Testis (tissue), 5 donors: ENCODE results near the gene ACO1. TPM values are rescaled to one million over a fixed set of nuclear protein-coding genes. Genes with fewer than 3 reads are reported as not detected.

Experiments used
- DNase-seq: peaks from one replicate; pipeline ENCODE4 v3.0.0-alpha.2; 2019
- H3K27ac ChIP-seq, 2 donors: fragments of 200-600 bp; sonication (generic); one replicate each; pipeline ENCODE4 v1.5.1; 2019
- H3K27me3 ChIP-seq: fragments of 200-600 bp; sonication (generic); one replicate; pipeline ENCODE4 v1.5.1; 2019
- H3K36me3 ChIP-seq: fragments of 200-600 bp; sonication (generic); one replicate; pipeline ENCODE4 v1.5.1; 2017; ENCODE audit warnings: low read depth; ENCODE audit errors: missing control alignments
- H3K4me1 ChIP-seq: fragments of 200-600 bp; sonication (generic); one replicate; pipeline ENCODE4 v1.5.1; 2019
- H3K4me3 ChIP-seq, 2 donors: fragments of 200-600 bp; sonication (generic); one replicate each; pipeline ENCODE4 v1.5.1; 2017 to 2019
- H3K9me3 ChIP-seq: fragments of 200-600 bp; sonication (generic); one replicate; pipeline ENCODE4 v1.5.1; 2017
- POLR2A ChIP-seq: fragments of 450-650 bp; IDR thresholded peaks from one replicate; pipeline ENCODE4 v1.6.1; 2017; ENCODE audit warnings: antibody characterized with exemption, mild to moderate bottlenecking, moderate library complexity
- WGBS, 2 donors: methylation state at CpG; one replicate each; pipeline ENCODE4 v1.1.5; 2018; 5-methylcytosine and 5-hydroxymethylcytosine counted together
- intact Hi-C: fragments of 100-400 bp; cut with DNase I; formaldehyde crosslinking; loops from one replicate; pipeline ENCODE4 v1.15.1; 2023; ENCODE audit warnings: low total_unique reads
- long read RNA-seq, 2 donors: transcript quantifications; one replicate each; lab custom pipeline, GENCODE V29; 2026
- polyA plus RNA-seq: library from polyadenylated mRNA; stranded (reverse); fragments of 350-450 nt; fragmentation: Illumina TruSeq; extraction: RNeasy Lipid Tissue Mini Kit (QIAGEN cat#74804); gene quantifications from one replicate; pipeline ENCODE4 v1.2.3, GENCODE V29; 2014; ENCODE audit warnings: low read depth, low replicate concordance; ENCODE audit not compliant: insufficient read depth
- total RNA-seq, 2 donors: library from RNA; depleted of rRNA; stranded (reverse); fragments of >200 nt; gene quantifications; one replicate each; pipeline ENCODE4 v1.2.3, GENCODE V29; 2016
- TF ChIP-seq, protein P1 (sequence below), 3 experiments: fragments of 450-650 bp in 2 of 3; fragments of 200-600 bp in 1 of 3; sonication (generic) in 1 of 3; IDR thresholded peaks; one replicate each; pipeline ENCODE4 v1.5.1; 2016 to 2019; ENCODE audit warnings: antibody characterized with exemption in 3 of 3, mild to moderate bottlenecking in 2 of 3, moderate library complexity in 1 of 3

Gene ACO1
- total RNA-seq (10 to 100 TPM; 52.0 to 67.6 TPM), polyA plus RNA-seq (44.4 TPM)
- long read RNA-seq, donor 1, full-length matches to known transcripts = 9 of 22 reads
- long read RNA-seq, donor 1, partial matches to known transcripts = 13 of 22 reads
- long read RNA-seq, donor 1, other reads (novel, unspliced or antisense) = 0 of 22 reads
- long read RNA-seq, donor 2, full-length matches to known transcripts = 3 of 3 reads
- long read RNA-seq, donor 2, partial matches to known transcripts = 0 of 3 reads
- long read RNA-seq, donor 2, other reads (novel, unspliced or antisense) = 0 of 3 reads

DNA sequence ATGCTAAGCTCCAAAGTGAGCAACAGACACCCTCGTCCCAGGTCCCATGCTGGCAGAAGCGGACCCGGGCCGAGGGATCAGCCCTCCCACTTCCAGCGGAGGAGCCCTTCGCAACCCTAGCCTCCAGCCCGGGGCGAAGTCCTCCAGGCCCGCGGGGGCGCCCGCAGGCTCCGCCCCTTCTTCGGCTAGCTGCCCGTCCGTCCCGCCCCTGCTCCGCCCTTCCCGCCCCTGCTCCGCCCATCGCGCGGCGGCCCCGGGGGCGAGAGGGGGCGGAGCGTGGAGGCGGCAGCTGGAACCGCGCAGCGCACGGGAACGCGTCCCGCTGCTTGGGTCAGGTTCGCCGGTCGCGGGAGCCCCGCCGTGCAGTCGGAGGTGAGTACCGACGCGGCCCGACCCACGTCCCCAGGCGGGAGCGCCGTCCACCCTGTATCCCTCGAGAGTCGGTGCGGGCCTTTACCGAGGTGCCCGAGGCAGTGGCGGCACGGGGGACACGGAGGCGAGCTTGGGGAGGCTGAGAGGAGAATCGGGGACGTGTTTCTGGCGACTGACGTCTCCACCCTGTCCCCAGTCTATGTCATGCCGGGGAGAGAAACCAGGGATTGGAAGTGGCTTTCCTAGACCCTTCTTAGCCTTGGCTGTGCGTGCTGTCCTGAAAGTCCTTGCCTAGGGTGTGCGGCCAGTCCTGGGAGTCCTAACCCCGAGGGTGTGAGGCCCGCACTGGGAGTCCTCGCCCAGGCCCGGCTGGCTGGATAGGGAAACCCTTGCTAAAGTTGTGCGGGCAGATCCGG is at the start of gene ACO1:
ACO1 (plus strand) TSS at position 280 of the 788 bp plus-strand sequence. CDS start 20,864 bp downstream, outside the sequence.
- Histone ChIP-seq H3K9me3 (no peaks in the 10 kb centered on the region), H3K4me3 (peak within 1 kb of the TSS; percentile 85 to 92), H3K27me3 (no peaks in the 10 kb centered on the region), H3K36me3 (no peaks in the 10 kb centered on the region), H3K4me1 (peaks cover 25% of the 10 kb centered on the region), H3K27ac (peak within 1 kb of the TSS; percentile 85)
- peak; percentile 85 for TF ChIP-seq POLR2A
- TF ChIP-seq, protein P1, sequence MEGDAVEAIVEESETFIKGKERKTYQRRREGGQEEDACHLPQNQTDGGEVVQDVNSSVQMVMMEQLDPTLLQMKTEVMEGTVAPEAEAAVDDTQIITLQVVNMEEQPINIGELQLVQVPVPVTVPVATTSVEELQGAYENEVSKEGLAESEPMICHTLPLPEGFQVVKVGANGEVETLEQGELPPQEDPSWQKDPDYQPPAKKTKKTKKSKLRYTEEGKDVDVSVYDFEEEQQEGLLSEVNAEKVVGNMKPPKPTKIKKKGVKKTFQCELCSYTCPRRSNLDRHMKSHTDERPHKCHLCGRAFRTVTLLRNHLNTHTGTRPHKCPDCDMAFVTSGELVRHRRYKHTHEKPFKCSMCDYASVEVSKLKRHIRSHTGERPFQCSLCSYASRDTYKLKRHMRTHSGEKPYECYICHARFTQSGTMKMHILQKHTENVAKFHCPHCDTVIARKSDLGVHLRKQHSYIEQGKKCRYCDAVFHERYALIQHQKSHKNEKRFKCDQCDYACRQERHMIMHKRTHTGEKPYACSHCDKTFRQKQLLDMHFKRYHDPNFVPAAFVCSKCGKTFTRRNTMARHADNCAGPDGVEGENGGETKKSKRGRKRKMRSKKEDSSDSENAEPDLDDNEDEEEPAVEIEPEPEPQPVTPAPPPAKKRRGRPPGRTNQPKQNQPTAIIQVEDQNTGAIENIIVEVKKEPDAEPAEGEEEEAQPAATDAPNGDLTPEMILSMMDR (IDR thresholded peaks at IDR 0.05) = no peak
- 2 to 6% methylated on average over 5 to 50 of the region's 73 CpGs for WGBS, 2 donors
- intact Hi-C loops = loop anchor here (5.0 kb wide), 1 partner anchor 193 kb away; no protein-coding TSS in a partner anchor
- DNase-seq = peak; percentile 91

DNA sequence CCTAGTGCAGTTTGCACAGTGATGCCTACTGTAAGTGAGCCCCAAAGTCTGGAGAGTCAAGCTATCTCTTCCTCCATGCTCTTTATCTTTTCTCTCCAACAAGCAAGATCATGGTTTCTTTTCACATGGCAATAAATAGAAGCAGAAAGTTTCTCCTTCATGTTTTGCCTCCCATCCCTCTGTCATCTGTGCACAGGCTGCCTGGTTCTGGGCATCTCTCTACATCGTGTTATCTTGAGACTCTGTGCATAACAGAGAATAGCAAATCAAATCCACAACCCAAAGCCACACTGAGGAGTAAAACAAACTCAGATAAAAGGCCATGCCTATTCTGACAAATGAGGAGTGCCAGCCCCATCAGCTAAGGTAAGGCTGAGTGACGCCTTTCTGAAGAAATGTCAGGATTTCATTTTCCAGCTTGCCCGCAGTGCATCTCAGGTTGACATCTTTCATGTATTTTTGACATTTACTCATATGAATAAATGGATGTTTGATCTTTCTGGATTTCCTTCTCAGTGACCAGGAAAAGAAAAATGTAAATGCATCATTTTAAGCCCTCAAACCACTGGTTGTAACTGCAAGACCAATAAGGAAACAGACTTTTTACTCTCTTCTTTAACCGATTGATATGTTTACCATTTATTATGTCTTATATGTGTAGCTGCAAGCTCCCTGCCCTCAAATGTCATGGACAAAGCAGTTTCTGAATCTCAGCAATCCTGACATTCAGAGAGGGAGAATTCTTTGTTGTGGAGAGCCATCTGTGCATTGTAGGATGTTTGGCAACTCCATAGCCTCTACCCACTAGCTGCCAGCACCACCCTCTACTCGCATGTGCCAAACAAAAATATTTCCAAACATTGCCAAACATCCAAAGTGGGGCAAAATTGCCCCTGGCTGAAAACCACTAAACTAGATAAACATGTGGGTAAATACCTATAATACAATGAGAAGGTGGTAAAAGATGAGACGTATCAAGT is 49.2 kb upstream of the ACO1 start:
- no peaks in the 10 kb centered on the region for H3K36me3 ChIP-seq
- H3K4me3 ChIP-seq = no peak overlapping the region
- intact Hi-C loops = no loop called here
- no peaks in the 10 kb centered on the region for H3K9me3 ChIP-seq
- WGBS, 2 donors = 80 to 88% methylated on average over 6 of the region's 6 CpGs
- no peaks in the 10 kb centered on the region for H3K27me3 ChIP-seq
- H3K4me1 ChIP-seq = no peaks in the 10 kb centered on the region
- no peak for TF ChIP-seq POLR2A
- TF ChIP-seq, protein P1 (IDR thresholded peaks at IDR 0.05) = no peak
- DNase-seq = no peak
- H3K27ac ChIP-seq = no peak overlapping the region

DNA sequence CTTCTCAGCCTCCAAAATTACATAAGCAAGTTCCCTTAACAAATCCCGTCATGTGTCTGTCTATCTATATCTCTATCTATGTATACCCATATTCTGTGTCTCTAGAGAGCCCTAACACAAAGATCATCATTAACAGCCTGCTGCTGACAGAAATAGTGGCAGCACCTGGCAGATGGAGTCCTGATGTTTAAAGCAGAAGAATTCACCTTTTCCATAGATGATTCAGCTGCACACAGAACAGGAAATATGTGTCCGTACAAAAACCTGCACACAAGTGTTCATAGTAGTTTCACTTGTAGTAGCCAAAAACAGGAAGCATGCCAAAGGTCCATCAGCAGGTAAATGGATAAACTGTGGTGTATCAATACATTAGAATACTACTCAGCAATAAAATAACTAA is 45.0 kb upstream of the ACO1 start:
- no peak overlapping the region for H3K4me3 ChIP-seq
- WGBS, 2 donors = 94 to 95% methylated on average over 2 of the region's 2 CpGs
- no peaks in the 10 kb centered on the region for H3K36me3 ChIP-seq
- H3K27ac ChIP-seq = no peak overlapping the region
- no peaks in the 10 kb centered on the region for H3K4me1 ChIP-seq
- no peaks in the 10 kb centered on the region for H3K9me3 ChIP-seq
- no peaks in the 10 kb centered on the region for H3K27me3 ChIP-seq
- TF ChIP-seq POLR2A = no peak
- TF ChIP-seq, protein P1 (IDR thresholded peaks at IDR 0.05) = no peak
- DNase-seq = no peak
- intact Hi-C loops = no loop called here

DNA sequence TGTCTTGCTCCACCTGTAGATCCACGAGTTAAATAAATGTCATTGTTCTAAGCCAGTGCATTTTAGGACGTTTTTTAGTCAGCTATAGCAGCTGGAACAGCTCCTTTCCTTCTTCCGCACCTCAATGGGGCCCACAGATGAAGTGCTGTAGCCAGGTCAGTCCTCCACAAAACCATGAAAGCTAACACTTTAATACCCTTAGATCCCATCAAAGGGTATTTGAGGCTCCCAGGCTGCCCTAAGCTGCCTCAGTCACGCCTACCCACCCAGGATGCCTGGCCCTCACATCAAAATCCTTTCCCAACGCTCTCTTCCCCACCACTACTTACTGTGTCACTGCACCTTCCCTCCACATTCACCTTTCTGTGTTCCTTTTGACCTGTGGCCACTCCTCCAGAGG is 44.1 kb upstream of the ACO1 start:
- TF ChIP-seq, protein P1 (IDR thresholded peaks at IDR 0.05) = no peak
- no peak for TF ChIP-seq POLR2A
- no peaks in the 10 kb centered on the region for H3K27me3 ChIP-seq
- 71 to 88% methylated on average over 5 of the region's 5 CpGs for WGBS, 2 donors
- no peaks in the 10 kb centered on the region for H3K4me1 ChIP-seq
- intact Hi-C loops = no loop called here
- no peak overlapping the region for H3K27ac ChIP-seq
- no peaks in the 10 kb centered on the region for H3K36me3 ChIP-seq
- H3K4me3 ChIP-seq = no peak overlapping the region
- H3K9me3 ChIP-seq = no peaks in the 10 kb centered on the region
- DNase-seq = no peak
